NCI-H1436 treated with DMSO at 0.1 percent for 48 hours (cell line): Measurements from ENCODE around the gene TMEM185B.
"Not testable (repeated sequence)": the region's sequence is repeated elsewhere in the genome, so short reads cannot be mapped to it uniquely, and the experiment has no call there.

Experiments
- DNase-seq: peaks from one replicate; lab custom pipeline; 2025; lab: John Stamatoyannopoulos, UW

TMEM185B gene

DNA sequence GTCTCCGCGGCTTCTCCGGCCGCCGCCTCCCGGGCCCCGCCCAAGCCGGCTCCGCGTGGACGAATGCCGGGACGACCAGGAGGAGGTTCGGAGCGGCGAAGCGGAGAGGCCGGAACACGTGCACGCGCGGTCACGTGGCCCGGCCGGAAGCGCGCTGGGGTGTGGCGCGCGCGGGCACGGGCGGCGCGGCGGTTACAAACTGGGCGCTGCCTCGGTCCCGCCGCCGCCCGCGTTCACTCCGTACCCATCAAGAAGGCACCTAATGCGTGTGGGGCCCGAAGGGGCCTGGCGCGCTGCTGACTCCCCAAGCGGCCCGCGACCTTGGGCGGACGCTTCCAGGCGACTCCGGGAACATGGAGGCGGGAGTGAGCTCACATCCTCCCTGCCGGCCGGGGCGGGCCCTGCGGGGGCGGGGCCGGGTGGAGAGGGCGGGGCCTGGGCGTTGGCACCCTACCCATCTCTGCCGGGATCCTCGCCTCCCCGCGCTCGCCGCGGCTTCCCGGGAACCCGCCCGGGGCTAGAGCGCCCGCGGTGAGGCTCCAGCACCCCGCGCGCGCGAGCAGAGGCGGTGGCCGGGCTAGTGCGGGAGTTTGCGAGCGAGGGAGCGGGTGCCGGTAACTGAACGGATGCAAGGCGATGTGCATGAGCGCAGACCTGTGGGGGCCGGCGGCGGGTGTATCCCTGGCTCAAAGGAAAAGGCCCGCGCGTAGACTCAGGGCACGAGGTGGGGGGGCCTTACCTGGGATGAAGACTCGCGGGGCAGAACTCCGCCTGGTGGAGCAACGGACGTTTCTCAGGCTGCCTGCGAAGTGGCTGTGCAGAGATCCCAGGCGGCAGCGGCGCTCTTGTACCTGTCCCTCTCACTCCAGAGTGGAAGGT lies at the start of gene TMEM185B:
Gene TMEM185B (minus strand): TSS at position 367 of the 879 bp plus-strand sequence. CDS start 424 bp downstream, outside the sequence.
- DNase-seq = peak; percentile 9

DNA sequence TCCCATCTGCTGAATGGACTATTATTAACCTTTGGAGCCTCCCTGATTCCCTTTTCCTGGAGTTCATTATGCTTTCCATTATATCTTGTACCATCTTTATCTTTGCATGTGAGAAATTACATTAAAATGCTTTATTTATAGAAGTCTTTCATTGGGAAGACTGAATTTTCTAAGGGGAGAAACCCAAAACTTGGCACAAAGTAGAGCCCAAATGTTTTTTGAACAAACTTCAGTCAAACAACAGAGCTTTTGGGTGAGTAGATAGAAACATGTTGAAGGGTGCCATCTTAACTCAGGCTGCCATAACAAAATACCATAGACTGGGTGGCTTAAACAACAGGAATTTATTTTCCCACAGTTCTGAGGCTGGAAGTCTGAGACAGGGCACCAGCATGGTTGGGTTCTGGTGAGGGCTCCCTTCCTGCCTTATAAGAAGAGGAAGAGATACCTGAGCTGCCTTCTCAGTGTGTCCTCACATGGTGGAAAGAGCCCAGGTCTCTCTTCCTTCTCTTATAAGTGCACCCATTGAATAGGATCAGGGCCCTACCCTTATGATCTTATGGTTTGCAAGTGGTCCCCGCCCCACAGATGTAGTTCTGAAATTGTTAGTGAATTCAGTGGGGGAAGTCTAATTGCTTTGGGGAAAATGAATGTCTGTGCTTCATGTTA lies 48.6 kb upstream of the TMEM185B start:
- DNase-seq = no peak

DNA sequence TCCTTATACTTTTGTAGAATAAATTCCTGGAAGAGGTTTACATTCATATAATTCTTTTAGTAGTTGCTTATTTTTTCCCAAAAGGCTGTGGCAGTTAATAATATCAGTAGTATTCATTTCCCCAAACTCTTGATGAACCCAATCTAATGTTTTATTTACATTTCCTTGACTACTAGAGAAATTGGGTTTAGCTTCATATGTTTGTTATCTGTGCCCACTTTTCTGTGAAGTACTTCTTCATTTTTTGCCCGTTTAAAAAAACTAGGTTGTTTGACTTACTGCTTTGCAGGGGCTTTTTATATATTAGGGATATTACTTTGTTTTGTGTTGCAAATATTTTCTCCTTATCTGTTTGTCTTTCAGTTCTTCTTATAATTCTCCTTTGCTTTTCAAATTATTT lies 46.6 kb upstream of the TMEM185B start:
- DNase-seq = no peak

DNA sequence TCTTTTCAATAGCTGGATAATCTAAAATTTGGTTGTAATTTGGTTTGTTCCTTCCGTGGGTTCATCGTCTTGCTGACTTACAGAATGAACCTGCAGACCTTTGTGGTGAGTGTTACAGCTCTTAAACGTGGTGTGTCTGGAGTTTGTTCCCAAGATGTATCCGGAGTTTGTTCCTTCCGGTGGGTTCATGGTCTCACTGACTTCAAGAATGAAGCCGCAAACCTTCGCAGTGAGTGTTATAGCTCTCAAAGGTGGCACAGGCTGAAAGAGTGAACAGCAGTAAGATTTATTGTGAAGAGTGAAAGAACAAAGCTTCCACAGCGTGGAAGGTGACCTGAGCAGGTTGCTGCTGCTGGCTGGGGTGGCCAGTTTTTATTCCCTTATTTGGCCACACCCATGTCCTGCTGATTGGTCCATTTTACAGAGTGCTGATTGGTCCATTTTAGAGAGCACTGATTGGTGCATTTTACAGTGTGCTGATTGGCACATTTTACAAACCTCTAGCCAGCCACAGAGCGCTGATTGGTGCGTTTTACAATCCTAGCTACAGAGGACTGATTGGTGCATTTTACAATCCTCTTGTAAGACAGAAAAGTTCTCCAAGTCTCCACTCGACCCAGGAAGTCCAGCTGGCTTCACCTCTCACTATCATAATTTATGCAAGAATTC lies 46.0 kb upstream of the TMEM185B start:
- DNase-seq = no peak

DNA sequence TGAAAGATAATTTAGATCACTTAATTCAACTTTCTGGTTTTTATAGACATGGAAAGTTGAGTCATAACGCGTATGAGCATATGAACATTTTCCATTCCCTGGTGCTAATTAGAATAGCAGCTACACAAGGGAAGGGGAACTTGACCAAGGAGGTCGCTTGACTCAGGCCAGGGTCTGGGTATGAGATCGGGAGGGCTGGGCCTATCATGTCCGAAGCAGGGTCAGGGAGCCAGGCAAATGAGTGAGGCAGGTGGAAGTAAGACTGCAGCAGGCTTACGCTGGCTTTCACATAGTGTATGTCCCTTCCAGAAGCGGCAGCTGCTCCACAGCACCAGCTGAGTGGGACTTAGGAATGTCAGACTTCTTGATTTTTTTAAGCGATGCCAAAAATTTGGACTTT lies 44.1 kb upstream of the TMEM185B start:
- no peak for DNase-seq

DNA sequence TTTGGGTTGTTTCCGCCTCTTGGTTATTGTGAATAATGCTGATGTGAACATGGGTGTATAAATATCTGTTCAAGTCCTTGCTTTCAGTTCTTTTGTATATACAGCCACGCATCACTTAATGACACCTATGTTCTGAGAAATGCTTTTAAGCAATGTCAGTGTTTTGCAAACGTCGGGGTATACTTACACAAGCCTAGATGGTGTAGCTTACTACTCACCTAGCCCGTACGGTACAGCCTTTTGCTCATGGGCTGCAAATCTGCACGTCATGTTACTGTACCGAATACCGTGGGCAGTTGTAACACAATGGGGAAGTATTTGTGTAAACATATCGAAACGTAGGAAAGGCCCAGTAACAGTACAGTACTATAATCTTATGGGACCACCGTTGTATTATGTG lies 41.8 kb upstream of the TMEM185B start:
- DNase-seq = no peak

DNA sequence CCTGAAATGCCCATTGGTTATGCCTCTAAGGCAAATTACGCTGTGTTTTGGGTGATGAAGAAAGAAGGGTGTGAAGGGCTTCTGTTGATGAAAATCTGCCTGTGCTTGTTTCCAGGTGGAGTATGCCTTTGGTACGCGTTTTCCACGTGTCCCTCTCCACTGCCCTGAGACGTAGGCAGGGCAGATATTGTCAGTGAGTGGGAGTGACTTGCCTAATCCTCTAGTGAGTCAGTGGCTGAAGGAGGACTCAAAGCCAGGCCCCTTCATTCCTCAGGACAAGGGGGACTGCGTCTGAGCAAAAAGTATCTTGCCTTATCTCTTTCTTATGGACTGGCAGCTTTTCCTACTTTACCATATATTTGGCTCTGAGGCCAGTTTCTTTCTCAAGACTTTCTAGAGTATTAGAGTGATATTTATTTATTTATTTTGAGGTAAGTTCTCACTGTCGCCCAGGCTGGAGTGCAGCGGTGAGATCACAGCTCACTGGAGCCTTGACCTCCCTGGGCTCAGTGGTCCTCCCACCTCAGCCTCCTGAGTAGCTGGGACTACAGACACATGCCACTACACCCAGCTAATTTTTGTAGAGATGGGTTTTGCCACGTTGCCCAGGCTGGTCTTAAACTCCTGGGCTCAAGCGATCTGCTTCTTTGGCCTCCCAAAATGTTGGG lies 39.7 kb upstream of the TMEM185B start:
- no peak for DNase-seq

DNA sequence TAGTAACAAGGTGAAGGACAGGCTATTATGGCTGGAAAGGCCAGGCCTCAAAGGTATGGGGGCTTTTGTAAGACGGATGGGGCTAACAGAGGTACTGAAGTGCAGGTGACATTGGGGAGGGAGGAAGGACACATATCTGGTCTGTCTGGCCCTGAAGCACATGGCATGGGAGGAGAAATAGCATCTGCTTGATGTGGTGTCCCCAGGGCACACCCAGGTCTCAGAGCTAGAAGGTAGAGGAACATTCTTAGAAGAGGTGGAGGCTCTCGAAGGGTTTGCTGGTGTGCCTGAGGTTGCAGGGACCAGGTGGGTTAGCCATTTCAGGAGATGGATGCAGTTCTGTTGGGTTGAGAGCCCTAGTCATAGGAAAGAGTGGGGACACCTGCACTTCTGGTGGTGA lies 39.0 kb upstream of the TMEM185B start:
- DNase-seq = no peak

DNA sequence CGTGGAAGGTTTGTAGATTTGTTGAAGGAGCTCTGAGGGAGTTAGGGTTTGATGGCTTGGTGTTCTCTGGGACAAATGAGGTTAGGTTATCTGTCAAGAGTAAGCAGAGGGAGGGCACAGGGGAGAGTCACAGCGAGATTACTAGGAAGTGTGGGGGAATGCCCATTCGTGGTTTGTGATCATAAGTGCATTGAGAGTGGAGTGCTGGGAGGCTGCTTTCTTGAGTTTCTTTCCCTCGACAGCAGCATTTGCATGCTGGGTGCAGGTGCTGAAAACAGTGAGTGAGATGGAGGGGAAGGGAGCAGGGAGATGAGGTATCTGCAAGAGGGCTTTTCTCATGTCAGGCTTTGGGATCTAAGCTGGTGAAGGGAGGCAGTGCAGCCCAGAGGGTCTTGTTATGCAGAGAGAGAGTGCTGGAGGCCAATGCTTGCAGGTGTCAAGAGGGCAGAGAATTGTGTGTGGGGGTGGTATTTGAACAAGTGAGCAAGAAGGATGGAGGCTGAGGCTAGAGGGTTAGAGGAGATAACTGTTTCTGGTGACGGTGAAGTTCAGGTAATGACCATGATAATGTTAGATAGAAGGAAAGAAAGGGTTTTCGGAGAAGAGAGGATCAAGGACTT lies 38.3 kb upstream of the TMEM185B start:
- DNase-seq = no peak

DNA sequence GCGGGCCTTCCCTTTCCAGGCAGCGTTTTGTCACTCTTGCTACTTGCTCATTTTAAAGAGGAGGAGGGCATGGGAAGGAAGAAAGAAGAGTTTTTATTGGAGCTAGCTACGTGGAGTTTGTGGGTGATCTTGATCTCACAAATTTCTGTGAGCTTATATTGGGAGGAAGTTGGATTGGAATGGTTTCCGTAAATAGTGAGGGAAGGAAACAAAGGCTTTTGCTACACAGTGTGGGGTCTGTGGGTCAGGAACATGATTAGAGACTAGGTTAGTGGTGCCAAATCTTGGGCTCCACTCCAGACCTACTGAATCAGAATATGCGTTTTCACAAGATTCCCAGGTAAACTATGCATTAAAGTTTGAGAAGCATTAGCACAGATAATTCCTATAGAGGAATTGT lies 37.5 kb upstream of the TMEM185B start:
- no peak for DNase-seq

DNA sequence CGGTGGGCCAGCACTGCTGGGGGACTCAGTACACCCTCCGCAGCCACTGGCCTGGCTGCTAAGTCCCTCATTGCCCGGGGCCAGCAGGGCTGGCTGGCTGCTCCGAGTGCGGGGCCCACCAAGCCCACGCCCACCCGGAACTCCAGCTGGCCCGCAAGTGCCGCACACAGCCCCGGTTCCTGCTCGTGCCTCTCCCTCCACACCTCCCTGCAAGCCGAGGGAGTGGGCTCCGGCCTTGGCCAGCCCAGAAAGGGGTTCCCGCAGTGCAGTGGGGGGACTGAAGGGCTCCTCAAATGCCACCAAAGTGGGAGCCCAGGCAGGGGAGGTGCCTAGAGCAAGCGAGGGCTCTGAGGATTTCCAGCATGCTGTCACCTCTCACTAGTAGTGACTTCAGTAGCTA lies 36.7 kb upstream of the TMEM185B start:
- DNase-seq = not testable (repeated sequence)

DNA sequence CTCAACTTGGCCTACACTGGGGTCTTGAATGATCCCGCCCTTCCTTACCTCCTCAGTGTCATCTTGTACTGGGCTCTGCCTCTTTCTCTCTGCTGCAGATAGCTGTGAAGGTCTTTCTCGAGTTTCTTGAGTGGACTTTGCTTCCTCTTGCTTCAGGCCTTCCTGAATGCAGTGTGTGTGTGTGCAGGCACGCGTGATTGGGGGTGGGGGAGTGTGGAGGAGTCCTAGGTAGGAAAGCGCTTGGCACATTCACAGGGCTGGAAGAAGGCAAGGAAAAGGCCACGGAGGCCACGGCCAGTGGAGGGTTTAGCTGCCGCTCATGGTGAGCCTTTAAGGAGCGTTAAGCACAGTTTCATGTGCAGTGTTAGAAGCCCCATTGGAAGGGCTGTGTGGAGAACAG lies 35.0 kb upstream of the TMEM185B start:
- no peak for DNase-seq

DNA sequence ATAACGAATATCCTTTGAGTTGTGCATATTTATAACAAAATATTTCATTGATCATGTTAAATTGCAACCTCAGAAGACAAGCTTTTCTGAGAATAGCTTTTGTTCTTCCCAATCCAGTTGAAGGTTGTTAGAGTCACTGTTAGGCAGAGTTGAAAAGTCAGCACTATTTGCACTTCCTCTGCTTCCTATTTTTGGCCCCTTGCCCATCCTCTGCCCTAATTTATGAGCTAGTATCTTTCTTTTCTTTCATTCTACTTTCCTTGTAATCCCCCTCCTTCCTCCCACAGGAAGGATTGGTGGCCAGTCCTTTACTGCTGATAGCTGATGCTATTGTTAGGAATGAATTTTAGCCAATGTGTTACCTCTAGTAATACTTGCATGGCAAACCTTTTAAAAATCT lies 34.3 kb upstream of the TMEM185B start:
- no peak for DNase-seq

DNA sequence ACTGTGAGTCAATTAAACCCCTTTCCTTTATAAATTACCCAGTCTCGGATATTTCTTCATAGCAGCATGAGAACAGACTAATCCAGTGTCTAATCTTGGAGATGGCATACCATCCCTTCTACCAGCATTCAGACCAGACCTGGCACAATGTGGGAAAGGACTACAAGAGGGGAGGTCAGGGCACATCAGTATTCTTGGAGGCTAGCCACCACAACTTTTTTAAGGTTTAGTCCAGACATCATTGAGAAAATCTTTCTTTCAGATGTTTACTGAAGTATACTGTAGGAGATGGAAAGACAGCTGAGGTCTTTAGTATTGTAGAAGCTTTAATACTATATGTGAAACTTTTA lies 33.4 kb upstream of the TMEM185B start:
- no peak for DNase-seq

DNA sequence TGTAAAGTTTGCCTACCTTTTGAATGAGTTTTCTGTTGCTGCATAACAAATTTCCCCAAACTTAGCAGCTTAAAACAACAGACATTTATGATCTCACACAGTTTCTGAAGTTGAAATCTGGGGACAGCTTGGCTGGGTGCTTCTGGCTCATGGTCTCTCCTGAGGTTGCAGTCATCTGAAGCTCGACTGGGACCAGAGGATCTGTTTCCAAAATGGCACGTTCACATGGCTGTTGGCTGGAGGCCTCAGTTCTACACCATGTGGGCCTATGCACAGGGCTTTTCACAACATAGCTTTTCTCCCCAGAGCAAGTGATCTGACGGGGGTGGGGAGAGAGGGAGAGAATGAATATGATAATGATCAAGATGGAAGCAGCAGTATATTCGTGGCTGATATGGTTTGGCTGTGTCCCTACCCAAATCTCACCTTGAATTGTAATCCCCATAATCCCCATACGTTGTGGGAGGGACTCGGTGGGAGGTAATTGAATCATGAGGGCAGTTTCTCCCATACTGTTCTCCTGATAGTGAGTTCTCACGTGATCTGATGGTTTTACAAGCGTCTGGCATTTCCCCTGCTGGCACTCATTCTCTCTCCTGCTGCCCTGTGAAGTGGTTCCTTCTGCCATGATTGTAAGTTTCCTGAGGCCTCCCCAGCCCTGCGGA lies 32.9 kb upstream of the TMEM185B start:
- no peak for DNase-seq

DNA sequence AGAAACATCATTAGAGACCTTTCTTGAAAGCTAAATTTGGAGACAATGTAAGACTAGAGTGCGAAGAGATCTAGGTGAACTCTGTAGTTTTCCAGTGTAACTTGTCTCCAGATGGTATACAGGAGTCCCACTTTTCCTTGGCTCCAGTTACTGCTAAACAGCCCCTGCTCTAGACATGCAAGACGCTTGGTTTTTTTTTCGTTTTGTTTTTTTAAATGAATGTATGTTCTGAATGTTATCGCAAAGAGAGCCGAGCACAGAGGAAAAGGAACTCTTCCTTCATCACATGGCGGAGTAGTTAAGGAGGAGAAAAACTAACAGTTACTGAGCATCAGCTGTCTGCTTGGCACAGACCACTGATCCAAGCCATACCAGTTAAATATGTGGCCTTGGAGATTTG lies 31.9 kb upstream of the TMEM185B start:
- no peak for DNase-seq

DNA sequence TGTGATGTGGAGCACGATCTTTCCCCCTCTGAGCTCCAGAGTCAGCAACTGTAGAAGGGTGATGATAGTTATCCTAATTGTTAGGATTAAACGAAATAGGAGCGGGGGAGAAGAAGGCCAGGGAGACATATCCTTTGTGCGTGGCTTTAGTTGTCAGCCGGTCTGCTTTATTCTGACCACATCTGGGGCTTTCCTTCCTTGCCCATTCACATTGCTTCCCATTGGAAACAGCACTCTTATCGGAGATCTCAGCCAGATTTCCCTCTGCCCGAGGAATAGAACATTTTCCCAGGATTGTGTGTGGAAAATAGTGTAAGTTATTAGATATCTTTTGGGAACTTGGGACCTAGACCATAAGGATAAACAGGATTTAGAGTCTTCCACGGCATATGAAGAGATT lies 31.0 kb upstream of the TMEM185B start:
- no peak for DNase-seq

DNA sequence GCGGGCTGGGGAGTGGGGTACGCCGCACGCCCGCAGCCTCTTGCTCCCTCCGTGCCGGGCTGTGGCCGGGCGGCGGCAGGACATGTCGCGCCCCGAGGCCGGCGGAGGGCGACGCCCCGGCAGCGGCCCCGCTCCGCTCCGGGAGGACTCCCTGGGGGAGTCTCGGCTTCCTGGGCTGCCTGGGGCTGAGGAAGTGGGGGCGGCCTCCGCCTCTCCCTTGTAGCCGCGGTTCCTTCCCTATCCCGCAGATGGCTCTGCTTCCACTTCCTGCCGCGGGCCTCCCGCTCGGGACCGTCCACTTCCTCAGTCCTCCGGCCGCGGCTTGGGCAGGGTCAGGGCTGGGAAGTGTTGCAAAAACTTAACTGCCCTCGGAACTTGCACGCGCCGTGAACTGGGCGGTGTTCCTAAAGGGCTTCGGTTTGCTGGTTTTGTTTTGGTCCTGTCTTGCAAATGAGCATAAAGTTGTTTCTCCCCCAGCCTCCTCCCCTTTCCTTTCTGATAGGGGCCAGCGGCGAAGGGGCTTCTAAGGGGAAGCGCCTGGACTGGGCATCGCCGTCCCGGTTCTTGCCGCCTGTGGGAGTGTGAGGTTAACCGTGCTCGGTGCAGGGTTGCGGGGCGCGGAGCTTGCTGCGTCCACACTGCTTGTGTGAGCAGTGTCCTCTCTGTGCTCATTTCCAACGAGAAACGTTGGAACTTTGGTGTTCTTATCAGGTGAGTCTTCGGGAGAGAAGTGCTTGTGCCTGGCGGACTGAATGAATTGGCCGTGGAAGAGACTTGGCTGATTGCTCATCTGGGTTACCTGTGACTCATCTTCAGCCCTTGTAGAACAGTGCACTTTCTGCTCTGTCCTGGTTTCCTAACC lies 30.1 kb upstream of the TMEM185B start:
- peak; percentile 2 for DNase-seq

DNA sequence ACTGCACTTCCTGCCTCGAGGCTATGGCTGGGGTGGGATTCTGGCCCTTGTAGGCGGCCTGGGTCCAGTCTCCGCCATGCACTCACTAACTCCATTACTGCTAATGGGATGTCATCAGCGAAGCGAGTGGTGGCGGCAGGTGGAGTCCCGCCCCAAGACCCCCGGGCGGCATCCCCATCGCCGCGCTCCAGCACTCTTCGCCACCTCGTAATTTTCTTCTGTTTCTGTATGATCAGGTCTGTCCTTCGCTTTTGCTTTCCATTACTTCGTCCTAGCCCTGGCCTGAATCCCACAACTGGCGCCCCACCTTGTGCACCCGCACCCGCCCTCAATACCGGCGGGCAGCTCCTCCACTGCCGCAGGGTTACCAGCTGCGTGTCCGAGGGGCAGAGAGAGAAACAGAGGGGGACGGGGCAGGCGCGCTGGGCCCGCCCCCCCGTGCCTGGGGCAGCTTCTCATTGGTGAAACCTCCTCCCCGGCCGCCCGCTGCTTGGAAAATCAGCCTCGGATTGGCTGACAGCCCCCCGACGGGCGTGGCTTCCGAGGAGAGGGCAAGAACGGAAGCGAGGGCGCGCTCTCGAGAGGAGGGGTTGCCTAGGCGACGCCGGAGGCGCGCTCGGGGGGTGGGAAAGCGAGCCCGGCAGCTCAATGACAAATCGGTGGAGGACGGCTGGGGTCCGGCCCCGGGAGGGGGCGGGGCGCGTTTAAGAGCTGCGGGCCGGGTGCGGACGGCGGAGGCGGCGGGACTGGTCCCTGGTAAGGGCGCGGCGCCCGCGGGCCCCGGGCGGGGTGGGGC lies 29.2 kb upstream of the TMEM185B start, which contains the start of gene RALB:
Gene RALB (plus strand): TSS at position 628 of the 796 bp plus-strand sequence. CDS start 25,813 bp downstream, outside the sequence.
- DNase-seq = peak; percentile 86

DNA sequence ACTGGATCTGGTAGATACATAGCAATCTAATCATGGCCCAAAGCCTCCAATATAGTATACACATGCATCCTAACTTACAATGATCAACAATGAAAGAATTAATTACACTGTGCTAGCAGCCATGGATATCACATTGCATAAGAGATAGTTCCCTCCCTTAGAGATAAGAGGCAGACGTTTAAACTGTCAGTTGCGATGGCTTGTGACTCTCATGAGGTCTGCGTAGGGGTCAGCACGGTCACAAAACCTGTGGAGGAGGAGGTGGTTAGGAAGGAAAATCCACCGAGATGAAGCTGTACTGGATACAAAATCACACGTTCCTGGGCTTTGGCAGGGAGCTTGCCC lies 28.7 kb upstream of the TMEM185B start:
- DNase-seq = no peak
